Measurements from ENCODE around the gene SPINK6.

SPINK6 gene

GRCh38 chr5:148202531-148203203, at the start of gene SPINK6:
TSS of gene SPINK6 (plus strand) at chr5:148203042. CDS start at chr5:148203097, 55 bp downstream.
- DNase-seq, result no peak

- DNase-seq, result no peak
These were observed 46.2 kb upstream of the SPINK6 start for GRCh38 chr5:148156609-148157008.

GRCh38 chr5:148162038-148162437, 40.8 kb upstream of the SPINK6 start:
- DNase-seq, result no peak

- DNase-seq, result no peak
These were observed 39.5 kb upstream of the SPINK6 start for GRCh38 chr5:148163345-148163744.

- no peak for DNase-seq
These were observed 36.1 kb upstream of the SPINK6 start for GRCh38 chr5:148166550-148167283.

GRCh38 chr5:148168246-148168645, 34.6 kb upstream of the SPINK6 start, which contains the start of gene SPINK14:
TSS of gene SPINK14 (plus strand) at chr5:148168546. CDS start at chr5:148169733, 1,187 bp downstream.
- DNase-seq, result no peak

- DNase-seq, result no peak
These were observed 30.5 kb upstream of the SPINK6 start for GRCh38 chr5:148172377-148172776.

- no peak for DNase-seq
These were observed 26.4 kb upstream of the SPINK6 start for GRCh38 chr5:148176480-148176879.

- no peak for DNase-seq
These were observed 25.6 kb upstream of the SPINK6 start for GRCh38 chr5:148177207-148177606.

- peak; percentile 58 for DNase-seq
These were observed 23.5 kb upstream of the SPINK6 start for GRCh38 chr5:148179234-148179824.

- DNase-seq, result peak; percentile 12
These were observed 16.4 kb upstream of the SPINK6 start for GRCh38 chr5:148186248-148187003.

GRCh38 chr5:148191010-148191409, 11.8 kb upstream of the SPINK6 start:
- no peak for DNase-seq

GRCh38 chr5:148193202-148193601, 9.6 kb upstream of the SPINK6 start:
- no peak for DNase-seq

- no peak for DNase-seq
These were observed 1.7 kb upstream of the SPINK6 start for GRCh38 chr5:148201151-148201550.

- no peak for DNase-seq
These were observed 2.4 kb downstream of the SPINK6 start for GRCh38 chr5:148205044-148205806.

GRCh38 chr5:148205865-148206264, 3.0 kb downstream of the SPINK6 start:
- DNase-seq, result no peak

- no peak for DNase-seq
These were observed 3.8 kb downstream of the SPINK6 start for GRCh38 chr5:148206620-148207019.

GRCh38 chr5:148208226-148208625, 5.4 kb downstream of the SPINK6 start:
- no peak for DNase-seq

GRCh38 chr5:148209151-148209770, 6.4 kb downstream of the SPINK6 start:
- DNase-seq, result no peak

GRCh38 chr5:148214665-148215185, 11.9 kb downstream of the SPINK6 start:
- DNase-seq, result no peak

- no peak for DNase-seq
These were observed 18.7 kb downstream of the SPINK6 start for GRCh38 chr5:148221508-148221907.
